GM21447 (cell line): ENCODE measurements around the gene CRYGN.

ENCODE experiments used
- ATAC-seq: cut with Tn5 transposase; IDR thresholded peaks from one replicate; pipeline ENCODE4 v1.9.1; 2021; ENCODE audit not compliant: unreplicated experiment

The CRYGN gene

GRCh38 chr7:151381348-151382078, 58.4 kb downstream of the CRYGN start:
- no peak for ATAC-seq

GRCh38 chr7:151381098-151381347, 58.9 kb downstream of the CRYGN start:
- no peak for ATAC-seq

- ATAC-seq: no peak
Observed at GRCh38 chr7:151380199-151381097, 59.5 kb downstream of the CRYGN start.

GRCh38 chr7:151379534-151380198, 60.3 kb downstream of the CRYGN start:
- no peak for ATAC-seq

- no peak for ATAC-seq
Observed at GRCh38 chr7:151379193-151379520, 60.8 kb downstream of the CRYGN start.
